Hematopoietic multipotent progenitor cell treated with erythropoietin and hydrocortisone succinate and interleukin-3 and kit ligand, for 4 days (in vitro differentiated cells): ENCODE results near the gene CHIC2.
"Not testable (repeated sequence)": the region's sequence is repeated elsewhere in the genome, so short reads cannot be mapped to it uniquely, and the experiment has no call there.

ENCODE experiments used
- DNase-seq: peaks from one replicate; pipeline ENCODE4 v3.0.0-alpha.2; 2015

CHIC2 gene

GRCh38 chr4:54064317-54065111 is at the start of gene CHIC2:
Gene CHIC2, minus strand, starts transcription at chr4:54064605. Its CDS starts 305 bp downstream, at chr4:54064300.
- peak; percentile 97 for DNase-seq

GRCh38 chr4:54113206-54113605 is 48.8 kb upstream of the CHIC2 start:
- DNase-seq: not testable (repeated sequence)

GRCh38 chr4:54110019-54110416 is 45.6 kb upstream of the CHIC2 start:
- no peak for DNase-seq

GRCh38 chr4:54109241-54110018 is 45.0 kb upstream of the CHIC2 start:
- no peak for DNase-seq

GRCh38 chr4:54107951-54108748 is 43.7 kb upstream of the CHIC2 start:
- DNase-seq: no peak

- DNase-seq: no peak
Observed at GRCh38 chr4:54104907-54105306, 40.5 kb upstream of the CHIC2 start.

GRCh38 chr4:54103190-54103574 is 38.8 kb upstream of the CHIC2 start:
- DNase-seq: no peak

- DNase-seq: no peak
Observed at GRCh38 chr4:54102531-54103106, 38.2 kb upstream of the CHIC2 start.

GRCh38 chr4:54101190-54102041 is 37.0 kb upstream of the CHIC2 start:
- DNase-seq: no peak

GRCh38 chr4:54100595-54101189 is 36.3 kb upstream of the CHIC2 start:
- peak; percentile 24 for DNase-seq

- DNase-seq: no peak
Observed at GRCh38 chr4:54099748-54100574, 35.6 kb upstream of the CHIC2 start, which contains the start of gene GSX2. Gene GSX2, plus strand, starts transcription at chr4:54100163. Its CDS starts 182 bp downstream, at chr4:54100345.

- no peak for DNase-seq
Observed at GRCh38 chr4:54099287-54099747, 34.9 kb upstream of the CHIC2 start.

- no peak for DNase-seq
Observed at GRCh38 chr4:54098375-54098774, 34.0 kb upstream of the CHIC2 start.

GRCh38 chr4:54097152-54097551 is 32.7 kb upstream of the CHIC2 start:
- DNase-seq: no peak

- no peak for DNase-seq
Observed at GRCh38 chr4:54096295-54096962, 32.0 kb upstream of the CHIC2 start.

GRCh38 chr4:54095110-54095825 is 30.9 kb upstream of the CHIC2 start:
- peak; percentile 22 for DNase-seq

- DNase-seq: no peak
Observed at GRCh38 chr4:54094451-54094850, 30.0 kb upstream of the CHIC2 start.

GRCh38 chr4:54093324-54094240 is 29.2 kb upstream of the CHIC2 start:
- DNase-seq: no peak
